Duodenal mucosa (tissue), 2 donors: ENCODE measurements around the gene FXYD6.
"Not testable (repeated sequence)": the region's sequence is repeated elsewhere in the genome, so short reads cannot be mapped to it uniquely, and the experiment has no call there.

Experiments used
- H3K27ac ChIP-seq: one replicate; pipeline ENCODE4 v1.7.0; 2013; ENCODE audit warnings: low read depth, low read length
- H3K27me3 ChIP-seq, 2 donors: one replicate each; pipeline ENCODE4 v1.7.0; 2013; ENCODE audit warnings: low read length in 2 of 2, control low read depth in 1 of 2; ENCODE audit not compliant: insufficient read depth in 2 of 2, control insufficient read depth in 1 of 2
- H3K36me3 ChIP-seq, 2 donors: one replicate each; pipeline ENCODE4 v1.7.0; 2013; ENCODE audit warnings: low read length in 2 of 2, control low read depth in 1 of 2; ENCODE audit not compliant: insufficient read depth in 2 of 2, control insufficient read depth in 1 of 2
- H3K4me1 ChIP-seq, 2 donors: one replicate each; pipeline ENCODE4 v1.7.0; 2013; ENCODE audit warnings: low read length in 2 of 2, control low read depth in 1 of 2; ENCODE audit not compliant: insufficient read depth in 2 of 2, control insufficient read depth in 1 of 2
- H3K4me3 ChIP-seq, 2 donors: one replicate each; pipeline ENCODE4 v1.7.0; 2013; ENCODE audit warnings: low read length in 2 of 2, low read depth in 1 of 2
- H3K9ac ChIP-seq, 2 donors: one replicate each; pipeline ENCODE4 v1.7.0; 2013; ENCODE audit warnings: low read length in 2 of 2, low read depth in 1 of 2
- H3K9me3 ChIP-seq, 2 donors: one replicate each; pipeline ENCODE4 v1.7.0; 2013; ENCODE audit warnings: low read length in 2 of 2, control low read depth in 1 of 2; ENCODE audit not compliant: control insufficient read depth in 1 of 2

FXYD6 gene

DNA sequence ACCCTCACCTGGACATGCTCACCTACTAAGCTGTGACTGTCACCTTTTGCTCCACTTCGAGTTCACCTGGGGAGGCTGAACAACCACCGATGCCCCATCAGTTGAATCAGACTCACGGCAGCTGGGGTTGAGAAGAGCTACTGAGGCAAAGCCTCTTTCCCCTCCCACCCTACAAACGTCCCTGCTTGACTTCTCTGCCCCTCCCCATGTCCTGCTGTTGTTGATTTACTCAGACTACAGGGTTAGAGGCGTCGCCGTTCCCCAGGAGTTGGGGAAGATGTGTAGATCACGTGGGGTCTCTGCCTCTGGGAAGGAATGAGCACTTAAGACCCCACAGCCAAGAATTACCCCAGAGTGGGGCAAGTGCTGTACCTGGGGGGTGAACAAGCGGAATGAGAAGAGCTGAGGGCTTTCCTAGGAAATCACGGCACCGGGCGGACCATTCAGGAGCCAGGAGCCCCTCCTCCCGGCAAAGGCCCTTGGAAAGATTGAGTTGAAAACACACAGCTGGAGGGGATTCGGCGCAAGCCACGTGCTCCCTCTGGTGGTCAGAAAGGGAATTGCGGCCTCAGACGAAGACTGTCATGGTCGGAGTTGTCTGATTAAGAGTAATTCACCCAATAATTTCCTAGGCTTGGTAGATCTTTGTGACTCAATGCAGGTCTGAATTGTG, 59.0 kb downstream of the FXYD6 start:
- Histone ChIP-seq H3K4me1 (peaks cover 46 to 60% of the 10 kb centered on the region in 2 donors), H3K27ac (peak overlapping the region; percentile 4), H3K27me3 (no peaks in the 10 kb centered on the region), H3K4me3 (peak overlapping the region in 1 of 2 donors; percentile 33), H3K9ac (peak overlapping the region in 1 of 2 donors; percentile 9), H3K36me3 (no peaks in the 10 kb centered on the region), H3K9me3 (no peaks in the 10 kb centered on the region)

DNA sequence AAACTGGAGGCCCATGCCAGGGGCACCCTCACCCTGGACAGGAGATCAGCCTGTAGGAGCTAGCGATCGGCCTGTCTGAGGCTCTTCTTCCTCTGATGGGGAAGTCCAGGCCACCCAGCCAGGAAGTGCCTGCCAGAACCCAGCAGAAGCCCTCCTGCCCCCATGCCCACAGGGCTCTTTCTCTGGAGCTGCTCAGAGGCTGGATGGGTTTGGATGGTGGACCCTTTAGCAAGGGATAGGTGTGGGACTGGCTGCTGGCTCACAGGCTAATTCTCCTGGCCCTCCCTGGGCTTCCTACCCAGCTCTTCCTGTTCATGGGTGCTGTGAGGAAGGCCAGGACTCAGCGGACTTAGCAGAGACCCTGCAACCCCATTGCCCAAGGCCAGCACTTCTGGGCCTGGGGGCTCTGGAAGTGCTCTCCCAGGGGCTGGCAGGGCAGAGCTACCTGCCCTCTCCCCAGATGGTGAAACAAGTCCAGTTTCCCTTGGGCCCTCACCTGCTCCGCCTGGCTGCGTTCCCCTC, 59.6 kb downstream of the FXYD6 start:
- no peak overlapping the region for H3K4me3 ChIP-seq
- H3K4me1 ChIP-seq = peaks cover 46 to 54% of the 10 kb centered on the region in 2 donors
- H3K36me3 ChIP-seq = no peaks in the 10 kb centered on the region
- peak overlapping the region; percentile 4 for H3K27ac ChIP-seq
- H3K9me3 ChIP-seq = no peaks in the 10 kb centered on the region
- H3K27me3 ChIP-seq = no peaks in the 10 kb centered on the region
- peak overlapping the region in 1 of 2 donors; percentile 9 for H3K9ac ChIP-seq

DNA sequence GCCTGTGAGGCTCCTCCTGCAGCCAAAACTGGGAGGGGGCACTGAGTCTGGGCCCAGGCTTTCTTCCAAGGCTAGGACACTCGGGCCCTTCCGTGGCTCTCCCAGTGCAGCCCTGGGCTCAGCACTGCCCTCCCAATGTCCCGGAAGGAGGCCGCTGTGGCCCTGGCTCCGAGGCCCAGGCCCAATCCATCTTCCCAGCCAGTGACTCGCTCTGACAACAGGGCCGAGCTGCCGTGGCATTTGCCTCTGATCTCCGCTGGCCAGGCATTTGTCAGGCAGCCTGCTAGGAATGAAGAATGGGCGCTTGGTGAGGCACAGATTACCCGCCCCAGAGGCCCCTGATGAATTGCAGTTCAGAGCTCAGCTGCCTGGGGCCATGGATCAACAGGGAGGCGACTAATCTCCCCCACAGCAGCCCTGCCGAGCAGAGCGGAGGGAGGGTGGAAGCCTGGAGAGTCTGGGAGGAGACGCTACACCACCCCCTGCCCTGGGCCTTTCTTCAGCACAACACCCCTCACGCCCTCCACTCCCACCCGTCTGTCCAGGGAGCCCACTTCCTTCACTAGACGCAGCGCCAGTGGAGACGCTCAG, 60.2 kb downstream of the FXYD6 start:
- Histone ChIP-seq H3K27me3 (no peaks in the 10 kb centered on the region), H3K9me3 (no peaks in the 10 kb centered on the region), H3K36me3 (no peaks in the 10 kb centered on the region), H3K4me3 (peak overlapping the region in 1 of 2 donors; percentile 10), H3K9ac (peak overlapping the region in 1 of 2 donors; percentile 2), H3K4me1 (peaks cover 46 to 51% of the 10 kb centered on the region in 2 donors), H3K27ac (peak overlapping the region; percentile 50)

DNA sequence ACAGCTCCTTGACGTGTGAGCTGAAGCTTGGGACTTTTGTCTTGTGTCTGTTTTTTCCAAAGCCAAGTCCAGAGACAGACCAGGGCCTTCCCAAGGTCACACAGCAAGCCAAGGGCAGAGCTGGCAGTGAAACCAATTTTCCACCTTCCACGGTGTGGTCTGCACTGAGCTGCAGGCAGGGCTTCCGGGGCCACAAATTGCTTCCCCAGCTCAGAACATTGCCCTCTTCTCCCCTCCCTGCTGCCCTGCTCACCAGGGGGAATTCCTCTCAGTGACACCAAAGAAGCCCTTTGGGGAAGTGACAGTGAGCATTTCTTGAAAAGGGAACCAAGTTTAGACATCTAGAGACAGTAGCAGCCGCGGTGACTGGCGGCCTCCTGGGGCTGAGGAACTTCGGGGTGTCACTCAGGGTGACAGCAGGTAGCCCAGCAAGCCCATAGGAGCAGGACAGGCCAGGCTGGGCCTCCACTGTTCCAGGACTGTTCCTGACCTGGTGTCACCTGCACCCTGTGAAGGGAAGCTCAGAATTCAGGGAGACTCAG, 61.1 kb downstream of the FXYD6 start:
- Histone ChIP-seq H3K9ac (peak overlapping the region in 1 of 2 donors; percentile 1), H3K4me3 (peak overlapping the region in 1 of 2 donors; percentile 4), H3K27me3 (no peaks in the 10 kb centered on the region), H3K36me3 (no peaks in the 10 kb centered on the region), H3K27ac (peak overlapping the region; percentile 65), H3K4me1 (peaks cover 45 to 48% of the 10 kb centered on the region in 2 donors), H3K9me3 (no peaks in the 10 kb centered on the region)

DNA sequence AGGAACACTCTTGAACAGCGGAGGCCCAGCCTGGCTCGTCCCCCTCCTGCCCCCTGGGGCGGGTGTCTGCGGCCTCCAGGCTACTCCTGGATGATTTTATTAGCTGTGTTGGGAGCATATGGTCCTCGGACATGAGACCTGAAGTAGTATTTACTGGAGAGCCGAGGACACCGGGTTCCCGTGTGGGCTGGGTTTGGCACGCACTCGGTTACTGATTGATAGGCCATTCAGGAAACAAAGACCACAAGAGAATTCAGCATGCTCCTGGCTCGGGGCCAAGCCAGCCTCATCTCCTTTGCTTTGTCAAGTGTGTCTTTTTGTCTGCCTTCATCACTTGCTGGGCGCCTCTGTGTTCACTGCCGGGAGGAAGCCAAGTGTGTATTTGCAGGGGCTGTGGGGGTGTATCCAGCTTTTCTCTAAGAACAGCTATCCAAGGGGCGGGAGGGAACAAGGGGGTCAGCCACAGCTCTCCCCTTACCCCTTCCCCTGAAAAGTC, 61.6 kb downstream of the FXYD6 start:
- H3K27me3 ChIP-seq = peaks cover 1% of the 10 kb centered on the region in 2 donors
- H3K9ac ChIP-seq = peak overlapping the region in 1 of 2 donors; percentile 1
- H3K4me1 ChIP-seq = peaks cover 39 to 44% of the 10 kb centered on the region in 2 donors
- no peaks in the 10 kb centered on the region for H3K9me3 ChIP-seq
- peak overlapping the region; percentile 65 for H3K27ac ChIP-seq
- no peaks in the 10 kb centered on the region for H3K36me3 ChIP-seq
- peak overlapping the region; percentile 4 to 26 for H3K4me3 ChIP-seq

DNA sequence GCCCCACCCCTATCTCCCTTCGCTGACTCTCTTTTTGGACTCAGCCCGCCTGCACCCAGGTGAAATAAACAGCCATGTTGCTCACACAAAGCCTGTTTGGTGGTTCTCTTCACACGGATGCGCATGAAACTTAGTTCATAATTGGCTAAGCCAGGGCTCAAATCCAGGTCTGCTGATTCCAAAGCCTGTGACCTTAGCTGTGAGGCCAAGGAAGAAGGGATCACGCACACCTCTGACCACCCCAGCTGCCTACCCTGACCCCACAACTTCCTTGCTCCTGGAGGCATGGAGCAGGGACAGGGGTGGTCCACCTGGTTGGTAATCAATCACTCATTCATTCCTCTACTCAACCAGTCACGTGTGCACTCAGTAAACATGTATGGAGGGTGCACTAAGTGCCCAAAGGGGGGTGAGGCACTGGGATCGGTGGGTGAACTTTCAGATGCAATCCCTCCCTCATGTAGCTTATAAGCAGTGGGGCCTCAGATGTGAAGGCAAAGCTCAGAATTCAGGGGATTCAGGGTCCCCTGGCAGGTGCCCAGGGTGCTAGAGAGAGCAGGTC, 62.2 kb downstream of the FXYD6 start:
- H3K9ac ChIP-seq = no peak overlapping the region
- no peak overlapping the region for H3K27ac ChIP-seq
- peaks cover 34 to 44% of the 10 kb centered on the region in 2 donors for H3K4me1 ChIP-seq
- no peaks in the 10 kb centered on the region for H3K9me3 ChIP-seq
- H3K4me3 ChIP-seq = peak overlapping the region in 1 of 2 donors; percentile 26
- H3K36me3 ChIP-seq = no peaks in the 10 kb centered on the region
- peaks cover 4 to 5% of the 10 kb centered on the region in 2 donors for H3K27me3 ChIP-seq

DNA sequence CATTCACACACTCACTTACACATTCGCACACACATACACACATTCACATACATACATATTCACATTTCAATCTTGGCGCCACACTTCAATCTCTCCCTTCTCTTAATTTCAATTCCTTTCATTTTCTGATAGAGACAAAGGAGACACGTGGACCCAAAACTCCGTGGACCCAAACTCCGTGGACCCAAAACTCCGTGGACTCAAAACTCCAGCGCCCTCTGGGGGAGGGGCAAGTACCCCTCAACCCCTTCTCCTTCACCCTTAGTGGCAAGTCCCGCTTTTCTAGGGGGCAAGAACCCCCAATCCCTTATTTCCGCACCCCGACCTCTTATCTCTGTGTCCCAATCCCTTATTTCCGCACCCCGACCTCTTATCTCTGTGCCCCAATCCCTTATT, 66.4 kb downstream of the FXYD6 start:
- not testable (repeated sequence) for H3K4me3 ChIP-seq, H3K9me3 ChIP-seq, H3K27me3 ChIP-seq, H3K9ac ChIP-seq, H3K27ac ChIP-seq, H3K36me3 ChIP-seq
- H3K4me1 ChIP-seq = peaks cover 9 to 23% of the 10 kb centered on the region in 2 donors

DNA sequence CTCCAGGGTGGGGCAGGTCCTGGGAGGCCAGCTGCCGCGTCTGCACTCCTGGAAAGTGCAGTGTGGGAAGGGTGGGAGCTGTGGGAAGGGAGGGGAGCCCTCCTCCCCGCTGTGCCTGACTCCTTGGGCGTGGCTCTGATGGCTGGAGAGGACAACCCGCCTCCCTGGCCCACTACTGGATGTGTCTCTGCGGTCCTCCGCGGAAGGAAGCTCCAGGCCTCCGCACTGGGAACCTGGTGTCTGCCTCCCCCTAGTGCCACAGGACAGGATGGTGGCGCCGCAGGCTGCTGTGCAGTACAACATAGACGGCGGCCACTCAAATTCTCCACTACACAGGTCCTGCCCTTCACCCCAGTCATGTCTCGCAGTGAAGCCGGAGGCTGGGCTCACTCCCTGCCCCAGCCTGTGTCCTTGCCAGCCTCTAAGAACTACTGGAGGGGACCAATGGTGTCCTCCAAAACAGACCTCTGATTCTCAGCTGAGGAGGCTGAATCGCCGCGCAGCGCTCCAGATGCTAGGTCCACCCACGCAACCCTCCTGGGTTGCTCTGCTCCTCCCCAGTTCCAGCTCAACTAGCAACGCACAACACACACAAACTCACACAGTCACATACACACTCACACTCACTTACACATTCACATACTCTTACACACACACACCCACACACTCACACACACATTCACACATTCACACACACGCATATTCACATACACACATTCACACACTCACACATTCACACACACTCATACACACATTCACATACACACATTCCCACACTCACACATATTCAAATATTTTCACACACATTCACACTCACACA, 67.0 kb downstream of the FXYD6 start:
- H3K4me3 ChIP-seq = no peak overlapping the region
- no peak overlapping the region for H3K27ac ChIP-seq
- H3K27me3 ChIP-seq = peaks cover 5 to 9% of the 10 kb centered on the region in 2 donors
- peaks cover 3 to 16% of the 10 kb centered on the region in 2 donors for H3K4me1 ChIP-seq
- no peaks in the 10 kb centered on the region for H3K9me3 ChIP-seq
- H3K36me3 ChIP-seq = no peaks in the 10 kb centered on the region
- H3K9ac ChIP-seq = no peak overlapping the region

DNA sequence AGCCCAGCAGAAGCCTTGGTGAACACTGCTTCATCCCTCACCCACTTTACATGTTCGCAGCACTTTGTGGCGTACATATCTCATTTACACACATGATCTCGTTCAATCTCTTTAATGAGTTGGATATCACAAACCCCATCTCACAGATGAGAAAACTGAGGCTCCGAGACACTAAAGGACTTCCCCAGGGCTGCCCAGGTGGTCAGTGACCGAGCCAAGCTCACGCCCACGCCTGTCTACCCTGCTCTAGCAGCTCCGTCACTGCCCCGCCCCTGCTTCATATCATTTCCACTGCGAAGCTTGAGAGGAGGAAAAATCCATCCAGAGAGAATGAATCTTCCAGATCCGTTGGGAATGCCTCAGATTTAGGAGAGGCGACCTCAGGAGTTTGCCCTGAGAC, 67.7 kb downstream of the FXYD6 start:
- no peak overlapping the region for H3K4me3 ChIP-seq
- H3K4me1 ChIP-seq = peaks cover 0 to 13% of the 10 kb centered on the region in 2 donors
- peaks cover 5 to 9% of the 10 kb centered on the region in 2 donors for H3K27me3 ChIP-seq
- no peaks in the 10 kb centered on the region for H3K36me3 ChIP-seq
- H3K27ac ChIP-seq = no peak overlapping the region
- H3K9me3 ChIP-seq = no peaks in the 10 kb centered on the region
- no peak overlapping the region for H3K9ac ChIP-seq
